ENCODE results near the gene MEX3D. TPM values are rescaled to one million over a fixed set of nuclear protein-coding genes. Genes with fewer than 3 reads are reported as not detected.

Gene MEX3D
- total RNA-seq, 2 experiments from 2014 or later = 11.9 to 13.6 TPM

- ChIA-PET CTCF (ENCODE audit: unreplicated experiment) (no interaction called here), POLR2A (no interaction called here)
- Histone ChIP-seq H4K20me1 (ENCODE audit: insufficient read depth, low read length) (no peaks in the 10 kb centered on the region), H3K9me3 (ENCODE audit: low read length) (no peaks in the 10 kb centered on the region), H2AFZ (ENCODE audit: low read length) (no peak overlapping the region), H3K36me3 (ENCODE audit: insufficient read depth, low read length) (no peaks in the 10 kb centered on the region), H3K4me2 (ENCODE audit: low read length) (peak overlapping the region; percentile 73), H3K79me2 (ENCODE audit: insufficient read depth, low read depth, low read length) (no peaks in the 10 kb centered on the region), H3K9me2 (ENCODE audit: insufficient read depth, low read length) (no peaks in the 10 kb centered on the region), H3K4me3 (ENCODE audit: low read depth, low read length, poor library complexity, severe bottlenecking) (peak overlapping the region; percentile 64), H3K27ac (ENCODE audit: low read depth, low read length, poor library complexity, severe bottlenecking) (no peak overlapping the region), H3K4me1 (ENCODE audit: insufficient read depth, low read length, poor library complexity, severe bottlenecking) (peaks cover 13% of the 10 kb centered on the region)
- no TSS peak for BruUV-seq (replicated peaks)
- intact Hi-C loops (cut with micrococcal nuclease; ENCODE audit: unreplicated experiment) = no loop called here
- no peak for TF ChIP-seq CTCF (conservative IDR thresholded peaks at IDR 0.05; ENCODE audit: low read length)
- TF ChIP-seq EZH2phosphoT487 (IDR thresholded peaks at IDR 0.05; ENCODE audit: borderline replicate concordance, low read depth, low read length) = no peak
- DNase-seq (ENCODE audit: low spot score) = no peak
These were observed 843 bp downstream of the MEX3D start for GRCh38 chr19:1567116-1567847.

GRCh38 chr19:1566392-1567115, 1.6 kb downstream of the MEX3D start:
- H3K79me2 ChIP-seq (ENCODE audit: insufficient read depth, low read depth, low read length) = no peaks in the 10 kb centered on the region
- H3K4me3 ChIP-seq (ENCODE audit: low read depth, low read length, poor library complexity, severe bottlenecking) = peak overlapping the region; percentile 64
- intact Hi-C loops (cut with micrococcal nuclease; ENCODE audit: unreplicated experiment) = no loop called here
- POLR2A ChIA-PET = no interaction called here
- no peaks in the 10 kb centered on the region for H3K36me3 ChIP-seq (ENCODE audit: insufficient read depth, low read length)
- no peak for DNase-seq (ENCODE audit: low spot score)
- no peaks in the 10 kb centered on the region for H4K20me1 ChIP-seq (ENCODE audit: insufficient read depth, low read length)
- no peak for TF ChIP-seq CTCF (conservative IDR thresholded peaks at IDR 0.05; ENCODE audit: low read length)
- no peak for TF ChIP-seq EZH2phosphoT487 (IDR thresholded peaks at IDR 0.05; ENCODE audit: borderline replicate concordance, low read depth, low read length)
- H3K9me2 ChIP-seq (ENCODE audit: insufficient read depth, low read length) = no peaks in the 10 kb centered on the region
- H3K4me1 ChIP-seq (ENCODE audit: insufficient read depth, low read length, poor library complexity, severe bottlenecking) = peaks cover 13% of the 10 kb centered on the region
- H3K4me2 ChIP-seq (ENCODE audit: low read length) = peak overlapping the region; percentile 73
- H2AFZ ChIP-seq (ENCODE audit: low read length) = no peak overlapping the region
- no peaks in the 10 kb centered on the region for H3K9me3 ChIP-seq (ENCODE audit: low read length)
- no TSS peak for BruUV-seq (replicated peaks)
- CTCF ChIA-PET (ENCODE audit: unreplicated experiment) = no interaction called here
- no peak overlapping the region for H3K27ac ChIP-seq (ENCODE audit: low read depth, low read length, poor library complexity, severe bottlenecking)

- no peaks in the 10 kb centered on the region for H4K20me1 ChIP-seq (ENCODE audit: insufficient read depth, low read length)
- POLR2A ChIA-PET = no interaction called here
These were observed 4.9 kb downstream of the MEX3D start for GRCh38 chr19:1563251-1563650.

More at GRCh38 chr19:1563251-1563650, 4.9 kb downstream of the MEX3D start:
- Histone ChIP-seq H3K4me1 (ENCODE audit: insufficient read depth, low read length, poor library complexity, severe bottlenecking) (peaks cover 6% of the 10 kb centered on the region), H3K36me3 (ENCODE audit: insufficient read depth, low read length) (no peaks in the 10 kb centered on the region), H3K27ac (ENCODE audit: low read depth, low read length, poor library complexity, severe bottlenecking) (no peak overlapping the region), H3K9me3 (ENCODE audit: low read length) (no peaks in the 10 kb centered on the region), H2AFZ (ENCODE audit: low read length) (no peak overlapping the region), H3K4me3 (ENCODE audit: low read depth, low read length, poor library complexity, severe bottlenecking) (no peak overlapping the region), H3K9me2 (ENCODE audit: insufficient read depth, low read length) (no peaks in the 10 kb centered on the region), H3K4me2 (ENCODE audit: low read length) (no peak overlapping the region), H3K79me2 (ENCODE audit: insufficient read depth, low read depth, low read length) (no peaks in the 10 kb centered on the region)
- intact Hi-C loops (cut with micrococcal nuclease; ENCODE audit: unreplicated experiment) = no loop called here
- CTCF ChIA-PET (ENCODE audit: unreplicated experiment) = no interaction called here
- TF ChIP-seq CTCF (conservative IDR thresholded peaks at IDR 0.05; ENCODE audit: low read length) (no peak), EZH2phosphoT487 (IDR thresholded peaks at IDR 0.05; ENCODE audit: borderline replicate concordance, low read depth, low read length) (no peak)
- BruUV-seq (replicated peaks) = no TSS peak
- DNase-seq (ENCODE audit: low spot score) = no peak

Data from OCI-LY7 (cell line).